Transverse colon (tissue), 4 donors: Measurements from ENCODE around the gene ZFPM1. TPM values are rescaled to one million over a fixed set of nuclear protein-coding genes. Genes with fewer than 3 reads are reported as not detected.
A peak's percentile ranks its signal among the peaks of the same experiment; 100 is the strongest.

ENCODE experiments used
- DNase-seq: peaks from one replicate; pipeline ENCODE4 v3.0.0-alpha.2; 2019
- H3K27ac ChIP-seq, 4 donors: fragments of 200-600 bp; sonication (generic); 2 replicates each; pipeline ENCODE4 v1.5.1; 2016 to 2018; ENCODE audit warnings: inconsistent platforms in 4 of 4
- H3K27me3 ChIP-seq: fragments of 200-600 bp; sonication (generic); 2 replicates; pipeline ENCODE4 v1.5.1; 2017; ENCODE audit warnings: inconsistent platforms
- H3K36me3 ChIP-seq, 4 donors: fragments of 200-600 bp; sonication (generic); 2 replicates each; pipeline ENCODE4 v1.5.1; 2017 to 2019; ENCODE audit warnings: inconsistent platforms in 4 of 4
- H3K4me1 ChIP-seq, 4 donors: fragments of 200-600 bp; sonication (generic); 2 replicates each; pipeline ENCODE4 v1.5.1; 2017 to 2020; ENCODE audit warnings: inconsistent platforms in 4 of 4
- H3K4me3 ChIP-seq, 4 donors: fragments of 200-600 bp; sonication (generic); 1 replicate in 1 of 4; 2 replicates in 3 of 4; pipeline versions ENCODE4 v1.5.1 to v1.6.1; 2017 to 2019; ENCODE audit warnings: inconsistent platforms in 4 of 4
- H3K9me3 ChIP-seq, 2 donors: fragments of 200-600 bp; sonication (generic); 2 replicates each; pipeline ENCODE4 v1.5.1; 2017 to 2019; ENCODE audit warnings: inconsistent platforms in 2 of 2
- EP300 ChIP-seq: sonication (generic); formaldehyde crosslinking; IDR thresholded peaks from one replicate; pipeline ENCODE4 v1.6.1; 2017; ENCODE audit warnings: antibody characterized with exemption, low read depth
- POLR2A ChIP-seq: fragments of 450-650 bp; IDR thresholded peaks from one replicate; pipeline ENCODE4 v1.6.1; 2016; ENCODE audit warnings: antibody characterized with exemption, mild to moderate bottlenecking, moderate library complexity
- POLR2AphosphoS5 ChIP-seq, 3 donors: sonication (generic); formaldehyde crosslinking; IDR thresholded peaks; one replicate each; pipeline ENCODE4 v1.6.1; 2016; ENCODE audit warnings: antibody characterized with exemption in 3 of 3
- WGBS, 2 donors: methylation state at CpG; one replicate each; pipeline ENCODE4 v1.1.5; 2018; ENCODE audit warnings: low coverage in 1 of 2; 5-methylcytosine and 5-hydroxymethylcytosine counted together
- in situ Hi-C, 4 donors: fragments of 200-750 bp; cut with MboI; loops; one replicate each; pipeline versions ENCODE4 v1.15.0 to v1.15.1; 2017; ENCODE audit warnings: low sequenced_read_pairs in 3 of 4, low pct_ligation_motif_present in 1 of 4, low pct_unique_long_range_greater_than_20kb in 1 of 4
- intact Hi-C: fragments of 100-400 bp; cut with DNase I; formaldehyde crosslinking; loops from one replicate; pipeline ENCODE4 v1.15.1; 2023; ENCODE audit warnings: low total_unique reads
- total RNA-seq, 4 donors: library from RNA; depleted of rRNA; stranded (reverse); fragments of >200 nt; gene quantifications; one replicate each; pipeline ENCODE4 v1.1.0, GENCODE V29; 2016
- TF ChIP-seq, protein P1 (sequence below), 5 experiments: fragments of 200-600 bp in 3 of 5; fragments of 450-650 bp in 2 of 5; sonication (generic) in 3 of 5; IDR thresholded peaks; 1 replicate in 2 of 5; 2 replicates in 3 of 5; pipeline ENCODE4 v1.5.1; 2016 to 2017; ENCODE audit warnings: antibody characterized with exemption in 5 of 5, inconsistent platforms in 3 of 5, mild to moderate bottlenecking in 2 of 5, moderate library complexity in 1 of 5

ZFPM1 gene
- total RNA-seq, 4 donors from 2014 or later = 1.2 to 4.6 (median 3.1) TPM

DNA sequence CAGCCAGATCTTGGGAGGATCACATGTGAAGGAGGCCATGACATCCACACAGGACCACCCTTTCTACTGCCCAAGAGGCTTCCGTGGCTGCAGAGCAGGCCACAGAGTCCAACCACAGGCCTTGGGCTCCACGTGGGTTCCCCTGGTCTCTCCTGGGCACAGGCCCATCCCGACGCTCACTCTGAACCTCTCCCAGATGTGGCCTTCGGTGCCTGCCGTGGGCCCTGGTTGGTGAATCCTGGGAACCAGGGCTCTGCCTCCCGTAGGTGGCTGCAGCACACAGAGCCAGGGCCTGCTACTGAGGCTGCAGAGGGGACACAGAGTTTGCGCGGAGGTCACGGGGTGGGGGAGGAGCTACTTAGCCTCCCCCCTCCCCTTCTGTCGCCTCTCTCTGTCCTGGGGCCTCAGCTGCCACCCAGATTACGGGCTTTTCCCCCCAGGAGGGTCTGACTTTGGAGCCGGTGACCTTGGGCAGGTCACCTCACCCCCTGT, 55.3 kb downstream of the ZFPM1 start:
- peaks cover 2 to 20% (median 15%) of the 10 kb centered on the region in 4 donors for H3K4me1 ChIP-seq
- 85% methylated on average over 11 of the region's 13 CpGs; no CpG with 5 or more reads in 1 of the 2 donors for WGBS, 2 donors
- no peak overlapping the region for H3K4me3 ChIP-seq
- no peaks in the 10 kb centered on the region for H3K9me3 ChIP-seq
- peak overlapping the region in 1 of 4 donors; percentile 61 for H3K27ac ChIP-seq
- in situ Hi-C loops = no loop called here
- no peaks in the 10 kb centered on the region for H3K27me3 ChIP-seq
- H3K36me3 ChIP-seq = no peaks in the 10 kb centered on the region
- DNase-seq = no peak
- TF ChIP-seq POLR2A (no peak), EP300 (no peak), POLR2AphosphoS5 (IDR thresholded peaks at IDR 0.05) (no peak)
- TF ChIP-seq, protein P1, sequence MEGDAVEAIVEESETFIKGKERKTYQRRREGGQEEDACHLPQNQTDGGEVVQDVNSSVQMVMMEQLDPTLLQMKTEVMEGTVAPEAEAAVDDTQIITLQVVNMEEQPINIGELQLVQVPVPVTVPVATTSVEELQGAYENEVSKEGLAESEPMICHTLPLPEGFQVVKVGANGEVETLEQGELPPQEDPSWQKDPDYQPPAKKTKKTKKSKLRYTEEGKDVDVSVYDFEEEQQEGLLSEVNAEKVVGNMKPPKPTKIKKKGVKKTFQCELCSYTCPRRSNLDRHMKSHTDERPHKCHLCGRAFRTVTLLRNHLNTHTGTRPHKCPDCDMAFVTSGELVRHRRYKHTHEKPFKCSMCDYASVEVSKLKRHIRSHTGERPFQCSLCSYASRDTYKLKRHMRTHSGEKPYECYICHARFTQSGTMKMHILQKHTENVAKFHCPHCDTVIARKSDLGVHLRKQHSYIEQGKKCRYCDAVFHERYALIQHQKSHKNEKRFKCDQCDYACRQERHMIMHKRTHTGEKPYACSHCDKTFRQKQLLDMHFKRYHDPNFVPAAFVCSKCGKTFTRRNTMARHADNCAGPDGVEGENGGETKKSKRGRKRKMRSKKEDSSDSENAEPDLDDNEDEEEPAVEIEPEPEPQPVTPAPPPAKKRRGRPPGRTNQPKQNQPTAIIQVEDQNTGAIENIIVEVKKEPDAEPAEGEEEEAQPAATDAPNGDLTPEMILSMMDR (IDR thresholded peaks at IDR 0.05) = no peak
- intact Hi-C loops = no loop called here

DNA sequence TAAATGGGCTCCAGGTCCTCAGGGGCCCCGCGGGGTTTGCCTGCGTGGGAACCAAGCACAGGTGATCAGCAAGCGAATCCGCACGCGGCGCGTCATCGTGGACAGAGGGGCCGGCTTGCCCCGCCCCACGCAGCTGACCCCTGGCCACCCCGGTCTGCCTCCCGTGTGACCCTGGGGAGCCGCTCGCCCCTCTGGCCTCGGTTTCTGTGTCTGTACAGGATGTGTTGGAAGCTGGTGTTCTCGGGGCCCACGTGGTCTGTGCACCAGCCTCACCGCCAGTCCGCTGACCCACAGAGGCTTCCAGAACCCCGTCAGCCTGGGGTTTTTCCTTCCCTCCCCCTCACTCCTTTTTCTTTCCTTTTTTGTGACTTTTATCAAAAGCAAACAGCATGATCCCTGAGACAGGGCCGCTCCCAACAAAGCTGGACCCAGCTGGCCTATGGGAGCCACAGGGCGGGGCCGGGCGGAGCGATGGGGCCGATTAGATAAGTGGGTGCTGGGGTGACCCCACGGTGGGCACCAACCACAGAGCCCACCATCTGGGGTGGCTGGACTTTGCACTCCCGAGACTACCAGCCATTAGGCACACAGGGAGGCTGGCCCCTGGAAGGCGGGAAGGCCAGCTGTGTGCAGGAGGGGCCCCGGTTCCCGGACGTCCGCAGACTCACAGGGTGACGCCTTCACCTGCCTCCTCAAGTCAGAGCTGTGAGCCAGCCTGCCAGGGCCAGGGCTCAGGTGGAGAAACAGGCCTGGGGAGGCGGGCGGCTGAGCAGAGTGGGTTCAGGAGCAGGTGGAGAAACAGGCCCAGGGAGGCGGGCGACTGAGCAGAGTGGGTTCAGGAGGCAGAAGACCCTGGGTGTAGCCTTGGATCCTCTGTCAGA, 56.0 kb downstream of the ZFPM1 start:
- H3K9me3 ChIP-seq = no peaks in the 10 kb centered on the region
- in situ Hi-C loops = no loop called here
- intact Hi-C loops = no loop called here
- TF ChIP-seq POLR2A = no peak
- TF ChIP-seq EP300 = no peak
- TF ChIP-seq, protein P1 (IDR thresholded peaks at IDR 0.05) = no peak
- TF ChIP-seq POLR2AphosphoS5 (IDR thresholded peaks at IDR 0.05) = no peak
- peaks cover 2 to 20% (median 15%) of the 10 kb centered on the region in 4 donors for H3K4me1 ChIP-seq
- DNase-seq = peak; percentile 53
- WGBS, 2 donors = 40 to 54% methylated on average over 1 to 41 of the region's 41 CpGs
- no peaks in the 10 kb centered on the region for H3K36me3 ChIP-seq
- peak overlapping the region in 1 of 4 donors; percentile 20 for H3K4me3 ChIP-seq
- peak overlapping the region in 3 of 4 donors; percentile 8 to 61 (median 43) for H3K27ac ChIP-seq
- no peaks in the 10 kb centered on the region for H3K27me3 ChIP-seq

DNA sequence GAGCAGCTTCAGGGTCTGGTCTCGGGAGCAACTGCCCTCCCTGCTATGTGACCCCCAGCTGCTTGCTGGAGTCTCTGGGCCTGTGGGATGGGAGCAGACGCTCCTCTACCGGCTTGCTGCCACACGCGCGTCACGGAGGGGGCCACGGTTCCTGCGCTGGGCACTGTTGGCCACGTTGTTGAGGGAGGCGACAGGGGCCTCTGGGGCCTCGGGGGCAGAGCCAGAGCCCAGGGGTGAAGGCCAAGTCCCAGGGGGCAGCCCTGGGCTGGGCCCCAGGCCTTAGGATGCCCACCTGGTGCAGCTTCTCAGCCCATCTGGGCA, 56.6 kb downstream of the ZFPM1 start:
- H3K9me3 ChIP-seq = no peaks in the 10 kb centered on the region
- no peaks in the 10 kb centered on the region for H3K27me3 ChIP-seq
- no peaks in the 10 kb centered on the region for H3K36me3 ChIP-seq
- peak overlapping the region in 3 of 4 donors; percentile 8 to 61 (median 43) for H3K27ac ChIP-seq
- DNase-seq = no peak
- 77% methylated on average over 12 of the region's 12 CpGs; no CpG with 5 or more reads in 1 of the 2 donors for WGBS, 2 donors
- H3K4me1 ChIP-seq = peaks cover 2 to 19% (median 14%) of the 10 kb centered on the region in 4 donors
- H3K4me3 ChIP-seq = no peak overlapping the region
- intact Hi-C loops (no loop called here), in situ Hi-C loops (no loop called here)
- TF ChIP-seq, protein P1 (IDR thresholded peaks at IDR 0.05) = no peak
- TF ChIP-seq EP300 = no peak
- no peak for TF ChIP-seq POLR2A
- no peak for TF ChIP-seq POLR2AphosphoS5 (IDR thresholded peaks at IDR 0.05)

DNA sequence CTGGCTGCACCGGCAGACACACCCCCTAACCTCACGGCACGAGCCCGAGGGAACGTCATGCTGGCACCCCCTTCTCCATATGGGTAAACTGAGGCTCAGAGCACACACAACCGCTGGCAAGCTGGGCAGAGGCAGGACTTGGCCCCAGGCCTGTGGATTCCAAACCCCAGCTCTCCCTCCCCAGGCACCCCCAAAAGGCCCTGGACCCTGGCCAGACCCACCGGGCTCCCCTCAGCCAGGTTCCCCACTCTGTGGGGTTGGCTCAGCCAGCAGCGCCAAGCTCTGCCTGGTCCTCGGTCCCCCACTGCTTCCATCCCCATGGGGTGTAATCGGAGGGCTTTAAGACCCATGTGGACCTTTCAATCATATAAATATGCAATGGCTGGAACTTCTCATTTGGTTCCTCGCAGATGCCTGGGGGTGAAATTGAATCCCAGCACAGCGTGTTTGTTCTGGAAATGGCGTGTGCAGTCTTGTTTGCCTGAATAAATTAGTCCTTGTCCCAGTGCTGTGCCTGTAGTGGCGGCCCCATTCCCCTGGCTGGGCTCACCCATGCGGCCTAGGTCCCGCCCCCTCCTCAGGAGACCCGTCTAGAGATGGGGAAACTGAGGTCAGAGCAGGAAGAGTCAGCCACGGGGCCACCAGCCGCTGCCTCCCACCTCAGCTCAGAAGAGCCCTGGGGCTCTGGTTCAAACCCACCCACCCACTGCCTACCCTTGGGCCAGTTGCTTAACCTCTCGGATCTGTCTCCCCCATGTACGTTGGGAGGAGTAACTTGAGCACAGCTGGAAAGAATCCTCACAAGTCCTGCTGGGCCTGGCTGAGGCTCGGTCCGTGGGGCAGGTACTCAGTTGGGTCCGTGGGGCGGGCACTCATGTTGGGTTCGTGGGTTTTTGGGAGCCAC, 57.3 kb downstream of the ZFPM1 start:
- peak overlapping the region in 1 of 4 donors; percentile 61 for H3K27ac ChIP-seq
- intact Hi-C loops = no loop called here
- in situ Hi-C loops = no loop called here
- no peak for DNase-seq
- no peaks in the 10 kb centered on the region for H3K9me3 ChIP-seq
- 69% methylated on average over 26 of the region's 26 CpGs; no CpG with 5 or more reads in 1 of the 2 donors for WGBS, 2 donors
- H3K27me3 ChIP-seq = no peaks in the 10 kb centered on the region
- H3K4me3 ChIP-seq = no peak overlapping the region
- H3K36me3 ChIP-seq = no peaks in the 10 kb centered on the region
- peaks cover 0 to 12% (median 8%) of the 10 kb centered on the region in 4 donors for H3K4me1 ChIP-seq
- TF ChIP-seq POLR2A = no peak
- TF ChIP-seq, protein P1 (IDR thresholded peaks at IDR 0.05) = no peak
- TF ChIP-seq EP300 = no peak
- TF ChIP-seq POLR2AphosphoS5 (IDR thresholded peaks at IDR 0.05) = no peak
